Activated CD8-positive, alpha-beta memory T cell treated with anti-CD3 and anti-CD28 coated beads, Interleukin-2, amount 50 U/mL, for 24 hours (primary cell): ENCODE results near the gene ZNF692.

Source experiments
- DNase-seq: peaks from one replicate; pipeline ENCODE4 v3.0.0-alpha.2; 2020; ENCODE audit errors: extremely low read depth

The ZNF692 gene

DNA sequence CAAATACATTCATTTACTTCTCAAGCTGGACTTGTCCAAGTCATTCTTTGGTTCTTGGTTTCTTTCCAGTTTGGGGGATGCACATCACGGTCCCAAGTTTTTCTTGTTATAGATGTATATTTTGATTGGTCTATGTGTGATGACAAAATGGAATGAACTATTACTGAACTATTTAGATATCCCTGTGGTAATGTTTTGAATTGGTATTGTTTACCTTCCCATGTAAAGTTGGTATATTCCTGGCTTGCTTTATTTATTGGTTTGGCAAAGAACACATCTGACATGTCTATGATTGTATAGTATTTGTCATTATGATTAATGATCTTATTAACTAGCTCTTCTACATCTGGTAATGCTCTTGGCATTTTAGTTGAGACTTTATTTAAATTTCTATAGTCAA lies 22.4 kb upstream of the ZNF692 start:
- DNase-seq: no peak

DNA sequence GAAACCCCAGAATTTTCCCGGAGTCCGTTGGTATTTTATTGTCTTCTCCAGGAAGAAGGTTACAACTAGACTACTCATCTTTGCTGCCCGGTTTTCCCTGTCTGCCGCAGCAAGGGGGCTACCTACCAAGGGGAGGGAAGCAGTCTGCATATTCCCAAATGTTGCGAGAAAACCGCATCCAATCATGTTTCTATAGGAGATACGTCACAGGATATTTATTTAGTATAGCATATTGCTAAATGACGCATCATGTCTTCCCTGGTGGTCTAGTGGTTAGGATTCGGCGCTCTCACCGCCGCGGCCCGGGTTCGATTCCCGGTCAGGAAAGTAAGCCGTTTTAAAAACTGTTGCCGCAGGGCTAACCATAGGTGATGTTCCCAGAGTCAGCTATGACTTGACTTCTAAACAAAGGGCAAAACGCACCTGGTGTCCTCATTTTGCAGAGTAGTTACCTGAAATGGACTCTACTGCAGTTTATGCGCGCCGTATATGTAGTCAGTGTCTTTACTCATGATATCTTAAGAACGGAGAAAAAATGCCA lies 15.2 kb upstream of the ZNF692 start:
- DNase-seq: peak; percentile 56

GRCh38 chr1:248873409-248873992 lies 14.6 kb upstream of the ZNF692 start:
- peak; percentile 88 for DNase-seq

DNA sequence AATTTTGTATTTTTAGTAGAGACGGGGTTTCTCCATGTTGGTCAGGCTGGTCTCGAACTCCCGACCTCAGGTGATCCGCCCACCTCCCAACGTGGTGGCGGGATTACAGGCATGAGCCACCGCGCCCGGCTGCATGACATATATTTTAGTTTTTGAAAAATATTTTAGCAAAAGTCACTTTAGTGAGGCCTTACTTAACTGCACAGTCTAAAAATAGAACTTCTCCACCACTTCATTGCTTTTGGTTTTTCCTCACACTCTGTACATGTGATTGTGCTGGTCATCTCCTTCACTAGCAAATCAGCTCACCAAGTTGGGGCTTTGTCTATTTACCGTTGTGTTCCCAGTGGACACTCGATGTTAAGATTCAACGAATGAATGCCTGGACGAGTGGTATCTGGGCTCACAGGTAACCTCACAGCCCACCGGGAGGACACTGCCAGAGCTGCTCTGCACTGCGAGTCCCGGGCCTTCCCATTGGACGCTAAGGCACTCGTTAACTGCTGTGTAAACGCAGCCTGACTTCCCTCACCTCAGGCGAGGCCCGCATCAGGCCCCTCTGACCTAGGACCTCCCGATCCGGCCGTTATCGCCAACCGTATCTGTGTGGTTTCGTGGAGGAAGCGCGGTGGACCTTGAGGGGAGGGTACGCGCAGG lies 14.0 kb upstream of the ZNF692 start:
- peak; percentile 34 for DNase-seq

DNA sequence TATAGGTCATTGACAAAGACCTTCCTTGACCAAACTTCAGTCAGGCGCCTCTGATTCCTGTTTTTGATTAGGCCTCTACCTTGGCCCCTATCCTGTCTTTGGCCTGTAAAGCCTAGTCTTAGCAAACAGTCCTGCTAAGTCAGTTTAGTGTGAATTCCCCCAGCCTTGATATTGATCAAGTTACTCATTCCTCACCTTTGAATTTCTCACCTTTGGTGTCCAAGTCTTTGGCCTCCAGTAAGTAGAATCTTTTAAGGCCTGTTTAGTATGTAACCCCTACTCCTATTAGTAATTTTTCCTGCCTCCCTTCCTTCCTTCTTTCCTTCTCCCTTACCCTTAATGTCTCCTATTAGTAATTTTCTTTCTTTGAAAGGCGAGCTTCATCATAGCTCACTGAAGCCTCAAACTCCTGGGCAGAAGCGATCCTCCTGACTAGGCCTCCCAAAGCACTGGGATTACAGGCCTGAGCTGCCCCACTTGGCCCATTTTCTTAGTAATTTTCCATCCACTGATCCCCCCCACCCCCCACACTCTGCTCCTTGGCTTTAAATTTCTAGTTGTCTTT lies 13.0 kb upstream of the ZNF692 start:
- DNase-seq: no peak

GRCh38 chr1:248862998-248863881 lies 4.4 kb upstream of the ZNF692 start:
- DNase-seq: no peak

- no peak for DNase-seq
Measured at GRCh38 chr1:248862695-248862997, 3.8 kb upstream of the ZNF692 start.

DNA sequence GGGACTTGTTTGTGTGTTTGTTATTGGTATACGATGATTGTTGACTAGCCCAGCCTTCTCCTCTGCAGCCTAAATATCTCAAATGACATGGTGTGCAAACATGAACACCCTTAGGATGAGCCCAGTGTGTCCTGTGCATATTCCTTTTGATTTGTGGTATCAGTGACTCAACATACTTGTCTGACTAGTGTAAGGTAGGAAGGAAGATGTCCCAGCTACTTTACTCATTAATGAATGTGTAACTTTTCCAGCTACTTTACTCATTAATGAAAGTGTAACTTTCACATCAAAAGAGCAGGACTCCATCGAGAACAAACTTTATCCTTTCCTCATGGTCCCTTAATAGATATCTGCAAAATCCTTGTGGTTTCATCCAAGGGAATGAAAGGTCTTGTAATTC lies 2.7 kb upstream of the ZNF692 start:
- no peak for DNase-seq

DNA sequence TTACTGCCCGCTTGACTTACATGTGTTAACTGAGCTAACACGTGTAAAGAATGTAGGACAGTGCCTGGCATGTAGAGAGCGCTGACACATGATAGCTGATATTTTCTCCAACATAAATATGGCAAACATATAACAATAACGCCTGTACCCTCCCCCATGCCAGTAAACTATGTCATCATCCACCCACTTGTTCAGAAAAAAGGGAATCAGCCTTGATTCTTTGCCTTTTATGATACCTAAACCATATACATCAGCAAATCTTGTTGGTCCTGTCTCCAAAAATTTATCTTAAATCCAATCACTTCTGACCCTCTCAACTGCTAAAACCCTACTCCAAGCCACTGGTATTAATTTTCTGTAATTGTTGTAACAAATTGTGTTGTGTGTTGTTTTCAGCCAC lies 1.1 kb upstream of the ZNF692 start:
- no peak for DNase-seq

DNA sequence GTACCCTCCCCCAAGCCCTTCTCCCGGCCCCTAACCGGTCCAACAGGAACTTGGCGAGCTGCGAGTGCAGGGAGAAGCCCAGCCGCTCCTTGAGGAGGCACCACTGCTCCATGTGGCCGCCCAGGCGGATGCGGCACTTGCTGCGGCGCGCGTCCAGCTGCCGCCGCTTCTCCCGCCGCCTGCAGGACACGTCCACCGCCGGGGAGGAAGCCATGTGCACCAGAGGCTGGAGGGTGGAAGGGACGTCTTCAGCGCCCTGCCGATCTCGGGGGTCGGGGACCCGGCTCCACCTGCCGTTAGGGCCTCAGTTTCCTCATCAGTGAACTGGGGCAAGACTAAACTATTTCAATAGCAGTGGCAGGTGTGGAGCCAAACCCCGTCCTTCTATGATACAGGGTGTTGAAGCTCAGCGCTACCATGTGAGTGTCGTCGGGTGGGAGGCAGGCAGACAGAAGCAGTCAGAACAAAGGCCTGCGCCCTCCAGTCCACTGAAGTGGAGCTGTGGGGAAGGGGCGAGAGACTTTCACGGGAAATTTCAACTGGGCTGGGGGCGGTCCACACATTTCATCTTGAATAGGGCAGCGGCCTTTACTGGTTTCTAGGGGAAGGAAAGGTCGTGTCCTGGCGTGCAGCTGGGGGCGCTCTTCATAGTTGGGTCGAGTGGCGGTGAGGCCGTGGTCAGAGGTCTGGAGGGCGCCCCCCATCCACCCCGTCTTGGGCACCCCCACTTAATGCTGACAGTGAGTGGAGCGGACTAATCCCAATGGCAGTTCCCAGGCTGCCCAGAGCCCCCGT lies 592 bp downstream of the ZNF692 start:
- no peak for DNase-seq

- no peak for DNase-seq
Measured at GRCh38 chr1:248857749-248858095, 1.2 kb downstream of the ZNF692 start.

GRCh38 chr1:248857201-248857600 lies 1.7 kb downstream of the ZNF692 start:
- DNase-seq: no peak

DNA sequence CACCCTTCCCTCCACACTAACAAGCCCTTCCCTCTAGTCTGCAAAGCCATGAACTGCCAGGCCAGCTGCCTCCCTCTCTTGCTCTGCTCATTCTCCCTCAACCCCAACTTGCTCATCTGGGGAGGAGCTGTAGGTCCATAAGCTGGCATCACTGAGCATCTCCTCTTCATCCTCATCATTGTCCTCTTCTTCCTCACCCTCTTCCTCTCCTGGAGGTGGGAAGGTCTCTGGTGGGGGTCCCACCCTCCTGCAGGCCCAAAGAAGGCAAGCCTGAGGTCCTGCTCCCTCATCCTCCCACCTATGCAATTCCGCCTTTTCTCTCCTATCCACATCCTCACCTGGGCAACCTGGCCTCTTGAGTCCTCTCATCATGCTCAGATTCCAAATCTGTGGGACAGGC lies 2.7 kb downstream of the ZNF692 start:
- no peak for DNase-seq

- DNase-seq: no peak
Measured at GRCh38 chr1:248855580-248855979, 3.3 kb downstream of the ZNF692 start.

DNA sequence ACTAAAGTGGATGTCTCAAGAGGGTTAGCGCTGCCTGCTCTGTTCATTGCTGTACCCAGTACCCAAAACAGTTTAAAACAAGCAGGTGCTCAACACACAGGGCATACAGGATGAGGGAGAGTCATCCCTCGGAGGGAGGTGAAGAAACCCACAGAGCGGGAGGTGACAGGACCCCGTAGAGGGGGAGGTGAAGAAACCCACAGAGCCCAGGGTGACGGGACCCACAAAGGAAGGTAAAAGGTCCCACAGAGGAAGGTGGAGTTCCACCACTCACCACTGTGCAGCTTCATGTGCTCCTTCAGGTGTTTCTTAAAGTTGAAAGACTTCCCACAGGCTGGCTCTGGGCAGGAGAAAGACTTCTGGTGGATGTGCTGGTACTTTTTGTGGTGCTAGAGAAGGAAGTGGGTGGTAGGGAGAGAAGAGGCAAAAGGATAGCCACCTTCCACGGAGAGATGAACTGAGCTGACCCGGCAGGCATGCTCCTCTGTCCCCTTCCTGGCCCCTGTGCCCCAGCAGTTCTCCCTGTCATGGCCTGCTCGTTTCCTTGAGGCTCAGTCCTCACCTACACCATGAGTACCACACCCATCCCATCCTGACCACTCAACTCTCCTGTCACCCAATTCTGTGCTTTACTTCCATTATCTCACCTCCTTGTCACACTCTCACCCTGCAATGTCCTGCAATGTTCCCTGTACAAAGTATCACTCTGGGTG lies 5.1 kb downstream of the ZNF692 start:
- DNase-seq: no peak

DNA sequence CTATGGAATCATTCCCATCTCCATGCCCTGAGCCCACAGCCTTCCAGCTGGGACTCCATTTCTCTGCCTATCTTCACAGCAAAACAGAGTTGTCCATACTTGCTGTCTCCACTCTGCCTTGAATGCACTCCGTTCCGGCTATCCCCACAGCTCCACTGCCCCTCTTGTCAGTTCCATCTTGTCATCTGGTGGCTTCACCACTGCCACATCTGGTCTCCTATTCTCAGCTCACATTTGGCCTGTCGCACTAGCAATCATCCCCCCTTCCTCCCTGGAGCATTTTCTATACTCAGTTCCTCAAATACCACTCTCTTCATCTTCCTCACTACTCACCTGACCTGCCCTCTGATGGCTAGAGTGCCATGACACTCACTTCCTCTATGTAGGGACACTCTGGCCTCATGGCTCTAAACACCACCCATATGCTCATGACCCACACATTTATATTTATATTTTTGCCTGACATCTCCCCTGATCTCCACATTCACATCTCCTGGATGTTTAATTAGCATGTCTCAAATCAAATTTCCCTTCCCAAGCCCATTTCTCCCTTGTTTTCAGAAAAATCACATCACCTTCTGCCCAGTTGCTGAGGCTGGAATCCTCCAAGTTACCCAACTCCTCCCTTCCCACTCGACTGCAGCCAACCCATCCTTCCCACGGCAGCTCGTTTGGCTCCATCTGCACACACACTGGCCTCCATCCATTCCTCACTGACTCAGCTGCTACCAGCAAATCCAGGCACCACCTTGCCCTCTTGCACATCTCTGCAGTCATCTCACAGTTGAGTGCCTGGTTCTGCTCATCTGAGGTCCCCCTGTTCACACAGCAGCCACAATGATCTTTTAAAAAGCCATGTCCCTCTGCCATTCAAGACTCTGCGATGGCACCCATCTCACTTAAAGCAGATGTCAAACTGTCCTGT lies 6.1 kb downstream of the ZNF692 start:
- DNase-seq: no peak

GRCh38 chr1:248851390-248851789 lies 7.5 kb downstream of the ZNF692 start:
- no peak for DNase-seq

- DNase-seq: no peak
Measured at GRCh38 chr1:248850536-248851251, 8.2 kb downstream of the ZNF692 start.

DNA sequence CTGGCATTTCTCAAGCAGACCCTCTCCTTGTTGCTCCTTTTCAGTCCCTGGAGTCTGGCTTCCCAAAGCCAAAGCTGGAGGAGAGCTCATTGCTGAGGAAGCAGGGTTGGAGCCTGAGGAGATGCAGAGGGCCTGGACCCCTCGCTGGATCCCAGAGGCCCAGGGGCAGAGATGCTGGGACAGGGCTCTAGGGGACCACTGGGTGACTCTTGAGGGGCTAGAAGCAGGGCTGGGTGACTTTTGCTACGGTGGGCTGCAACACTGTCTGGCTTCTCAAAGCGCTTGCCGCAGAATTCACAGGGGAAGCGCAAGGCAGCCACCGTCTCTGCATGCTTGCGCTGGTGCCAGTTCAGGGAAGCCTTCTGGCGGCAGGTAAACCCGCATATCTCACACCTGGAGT lies 8.8 kb downstream of the ZNF692 start:
- no peak for DNase-seq
